ENCODE data around the gene DSCAML1. TPM values are rescaled to one million over a fixed set of nuclear protein-coding genes. Genes with fewer than 3 reads are reported as not detected.

The DSCAML1 gene
- total and polyA plus RNA-seq, 7 experiments from 2014 or later: 0.17 to 1.3 (median 0.60) TPM; not detected in 2

- ChIA-PET CTCF (interaction anchor here (1.1 to 5.4 kb wide), 3 partner anchors 105 to 212 kb away, joined by 5 to 76 read pairs (median 6); no protein-coding TSS in a partner anchor), POLR2A (no interaction called here)
- no peak overlapping the region for H3K4me3 Mint-ChIP-seq
- H3K27ac ChIP-seq (ENCODE audit: low read depth, low read length): no peak overlapping the region
- H3K9me3 ChIP-seq (ENCODE audit: control insufficient read depth in 2 of 3, low read length in 3 of 3): no peaks in the 10 kb centered on the region
- H3K27ac Mint-ChIP-seq: peak overlapping the region in 4 of 9 donors; percentile 2 to 40 (median 12)
- peaks cover 6 to 9% of the 10 kb centered on the region in 2 donors for H3K4me1 ChIP-seq (ENCODE audit: control insufficient read depth in 2 of 2, insufficient read depth in 2 of 2, low read length in 2 of 2)
- H3K4me1 Mint-ChIP-seq: peaks cover 0 to 12% (median 0%) of the 10 kb centered on the region in 7 donors
- intact Hi-C loops (cut with micrococcal nuclease): no loop called here
- H3K36me3 Mint-ChIP-seq: no peaks in the 10 kb centered on the region
- H3K27me3 ChIP-seq (ENCODE audit: control insufficient read depth in 2 of 2, insufficient read depth in 2 of 2, low read length in 2 of 2): no peaks in the 10 kb centered on the region
- ATAC-seq (no peak), DNase-seq (peak in 1 of 9 donors; percentile 15)
- no peak overlapping the region for H3K4me3 ChIP-seq (ENCODE audit: low read length)
- no peaks in the 10 kb centered on the region for H3K36me3 ChIP-seq (ENCODE audit: control insufficient read depth in 2 of 3, insufficient read depth in 3 of 3, low read length in 3 of 3)
- peaks cover 0 to 39% (median 0%) of the 10 kb centered on the region in 5 donors for H3K27me3 Mint-ChIP-seq
- no peaks in the 10 kb centered on the region for H3K9me3 Mint-ChIP-seq
Measured at GRCh38 chr11:117840881-117841550, 44.0 kb upstream of the DSCAML1 start.

- Histone ChIP-seq H3K4me1 (ENCODE audit: control insufficient read depth in 2 of 2, insufficient read depth in 2 of 2, low read length in 2 of 2) (peaks cover 6 to 9% of the 10 kb centered on the region in 2 donors), H3K27ac (ENCODE audit: low read depth, low read length) (no peak overlapping the region), H3K27me3 (ENCODE audit: control insufficient read depth in 2 of 2, insufficient read depth in 2 of 2, low read length in 2 of 2) (no peaks in the 10 kb centered on the region), H3K4me3 (ENCODE audit: low read length) (no peak overlapping the region), H3K36me3 (ENCODE audit: control insufficient read depth in 2 of 3, insufficient read depth in 3 of 3, low read length in 3 of 3) (no peaks in the 10 kb centered on the region), H3K9me3 (ENCODE audit: control insufficient read depth in 2 of 3, low read length in 3 of 3) (no peaks in the 10 kb centered on the region)
- intact Hi-C loops (cut with micrococcal nuclease): no loop called here
- no peaks in the 10 kb centered on the region for H3K9me3 Mint-ChIP-seq
- H3K4me1 Mint-ChIP-seq: peaks cover 0 to 12% (median 0%) of the 10 kb centered on the region in 7 donors
- H3K27ac Mint-ChIP-seq: no peak overlapping the region
- CTCF ChIA-PET: interaction anchor here (1.1 to 1.3 kb wide), 2 partner anchors 107 to 213 kb away, joined by 5 to 6 read pairs; no protein-coding TSS in a partner anchor
- H3K27me3 Mint-ChIP-seq: peaks cover 0 to 35% (median 0%) of the 10 kb centered on the region in 5 donors
- ATAC-seq: no peak
- no peaks in the 10 kb centered on the region for H3K36me3 Mint-ChIP-seq
- H3K4me3 Mint-ChIP-seq: no peak overlapping the region
- peak in 1 of 9 donors; percentile 18 for DNase-seq
- POLR2A ChIA-PET: no interaction called here
Measured at GRCh38 chr11:117839936-117840813, 43.2 kb upstream of the DSCAML1 start.

GRCh38 chr11:117839380-117839881 is 42.4 kb upstream of the DSCAML1 start:
- Mint-ChIP-seq H3K27me3 (peaks cover 0 to 35% (median 0%) of the 10 kb centered on the region in 5 donors), H3K4me1 (peaks cover 0 to 12% (median 0%) of the 10 kb centered on the region in 7 donors), H3K27ac (no peak overlapping the region), H3K4me3 (no peak overlapping the region), H3K9me3 (no peaks in the 10 kb centered on the region), H3K36me3 (no peaks in the 10 kb centered on the region)
- Histone ChIP-seq H3K27ac (ENCODE audit: low read depth, low read length) (no peak overlapping the region), H3K9me3 (ENCODE audit: control insufficient read depth in 2 of 3, low read length in 3 of 3) (no peaks in the 10 kb centered on the region), H3K4me3 (ENCODE audit: low read length) (no peak overlapping the region), H3K4me1 (ENCODE audit: control insufficient read depth in 2 of 2, insufficient read depth in 2 of 2, low read length in 2 of 2) (peaks cover 6 to 9% of the 10 kb centered on the region in 2 donors), H3K36me3 (ENCODE audit: control insufficient read depth in 2 of 3, insufficient read depth in 3 of 3, low read length in 3 of 3) (no peaks in the 10 kb centered on the region), H3K27me3 (ENCODE audit: control insufficient read depth in 2 of 2, insufficient read depth in 2 of 2, low read length in 2 of 2) (no peaks in the 10 kb centered on the region)
- ATAC-seq (no peak), DNase-seq (peak in 1 of 9 donors; percentile 18)
- CTCF ChIA-PET: interaction anchor here (1.3 kb wide), 1 partner anchor 108 kb away, joined by 6 read pairs; no protein-coding TSS in a partner anchor
- intact Hi-C loops (cut with micrococcal nuclease): no loop called here
- POLR2A ChIA-PET: no interaction called here

GRCh38 chr11:117838901-117839300 is 41.9 kb upstream of the DSCAML1 start:
- Mint-ChIP-seq H3K27me3 (peaks cover 0 to 35% (median 0%) of the 10 kb centered on the region in 5 donors), H3K4me3 (no peak overlapping the region), H3K36me3 (no peaks in the 10 kb centered on the region), H3K4me1 (peaks cover 0 to 12% (median 0%) of the 10 kb centered on the region in 7 donors), H3K9me3 (no peaks in the 10 kb centered on the region), H3K27ac (peak overlapping the region in 2 of 9 donors; percentile 12 to 63)
- Histone ChIP-seq H3K27me3 (ENCODE audit: control insufficient read depth in 2 of 2, insufficient read depth in 2 of 2, low read length in 2 of 2) (no peaks in the 10 kb centered on the region), H3K27ac (ENCODE audit: low read depth, low read length) (no peak overlapping the region), H3K4me3 (ENCODE audit: low read length) (no peak overlapping the region), H3K36me3 (ENCODE audit: control insufficient read depth in 2 of 3, insufficient read depth in 3 of 3, low read length in 3 of 3) (no peaks in the 10 kb centered on the region), H3K9me3 (ENCODE audit: control insufficient read depth in 2 of 3, low read length in 3 of 3) (no peaks in the 10 kb centered on the region), H3K4me1 (ENCODE audit: control insufficient read depth in 2 of 2, insufficient read depth in 2 of 2, low read length in 2 of 2) (peaks cover 4 to 6% of the 10 kb centered on the region in 2 donors)
- CTCF ChIA-PET: interaction anchor here (1.0 kb wide), 1 partner anchor 214 kb away, joined by 5 read pairs; no protein-coding TSS in a partner anchor
- ATAC-seq: no peak
- intact Hi-C loops (cut with micrococcal nuclease): no loop called here
- DNase-seq: no peak
- POLR2A ChIA-PET: no interaction called here

- intact Hi-C loops (cut with micrococcal nuclease): no loop called here
- Mint-ChIP-seq H3K4me3 (no peak overlapping the region), H3K36me3 (no peaks in the 10 kb centered on the region), H3K4me1 (peaks cover 0 to 11% (median 0%) of the 10 kb centered on the region in 7 donors), H3K9me3 (no peaks in the 10 kb centered on the region), H3K27ac (peak overlapping the region in 3 of 9 donors; percentile 0 to 31 (median 12)), H3K27me3 (peaks cover 0 to 35% (median 0%) of the 10 kb centered on the region in 5 donors)
- POLR2A ChIA-PET: no interaction called here
- H3K9me3 ChIP-seq (ENCODE audit: control insufficient read depth in 2 of 3, low read length in 3 of 3): no peaks in the 10 kb centered on the region
- H3K27me3 ChIP-seq (ENCODE audit: control insufficient read depth in 2 of 2, insufficient read depth in 2 of 2, low read length in 2 of 2): no peaks in the 10 kb centered on the region
- CTCF ChIA-PET: interaction anchor here (1.0 to 1.2 kb wide), 2 partner anchors 10 to 215 kb away, joined by 4 to 5 read pairs; no protein-coding TSS in a partner anchor
- no peak overlapping the region for H3K27ac ChIP-seq (ENCODE audit: low read depth, low read length)
- DNase-seq (peak in 1 of 9 donors; percentile 15), ATAC-seq (no peak)
- no peaks in the 10 kb centered on the region for H3K4me1 ChIP-seq (ENCODE audit: control insufficient read depth in 2 of 2, insufficient read depth in 2 of 2, low read length in 2 of 2)
- H3K36me3 ChIP-seq (ENCODE audit: control insufficient read depth in 2 of 3, insufficient read depth in 3 of 3, low read length in 3 of 3): no peaks in the 10 kb centered on the region
- H3K4me3 ChIP-seq (ENCODE audit: low read length): no peak overlapping the region
Measured at GRCh38 chr11:117837791-117838190, 40.8 kb upstream of the DSCAML1 start.

GRCh38 chr11:117837070-117837776 is 40.2 kb upstream of the DSCAML1 start:
- peak in 1 of 9 donors; percentile 18 for DNase-seq
- Histone ChIP-seq H3K9me3 (ENCODE audit: control insufficient read depth in 2 of 3, low read length in 3 of 3) (no peaks in the 10 kb centered on the region), H3K4me1 (ENCODE audit: control insufficient read depth in 2 of 2, insufficient read depth in 2 of 2, low read length in 2 of 2) (no peaks in the 10 kb centered on the region), H3K27ac (ENCODE audit: low read depth, low read length) (no peak overlapping the region), H3K36me3 (ENCODE audit: control insufficient read depth in 2 of 3, insufficient read depth in 3 of 3, low read length in 3 of 3) (no peaks in the 10 kb centered on the region), H3K4me3 (ENCODE audit: low read length) (no peak overlapping the region), H3K27me3 (ENCODE audit: control insufficient read depth in 2 of 2, insufficient read depth in 2 of 2, low read length in 2 of 2) (no peaks in the 10 kb centered on the region)
- Mint-ChIP-seq H3K27me3 (peaks cover 0 to 35% (median 0%) of the 10 kb centered on the region in 5 donors), H3K4me1 (peaks cover 0 to 9% (median 5%) of the 10 kb centered on the region in 7 donors), H3K4me3 (no peak overlapping the region), H3K27ac (peak overlapping the region in 2 of 9 donors; percentile 0 to 34), H3K9me3 (no peaks in the 10 kb centered on the region), H3K36me3 (no peaks in the 10 kb centered on the region)
- CTCF ChIA-PET: interaction anchor here (1.2 kb wide), 1 partner anchor 9 kb away, joined by 4 read pairs; no protein-coding TSS in a partner anchor
- no peak for ATAC-seq
- intact Hi-C loops (cut with micrococcal nuclease): no loop called here
- POLR2A ChIA-PET: no interaction called here
